SH-SY5Y (cell line): ENCODE results near the gene CDH4.
A peak's percentile ranks its signal among the peaks of the same experiment; 100 is the strongest.

ENCODE experiments used
- GATA2 ChIP-seq: IDR thresholded peaks from 2 replicates; pipeline ENCODE4 v1.6.1; 2011; ENCODE audit warnings: mild to moderate bottlenecking, low read depth, low read length
- GATA3 ChIP-seq: IDR thresholded peaks from 2 replicates; pipeline ENCODE4 v1.6.1; 2011; ENCODE audit warnings: low read depth, mild to moderate bottlenecking, low read length, moderate library complexity

The CDH4 gene

GRCh38 chr20:61570646-61571195, 318.7 kb downstream of the CDH4 start:
- TF ChIP-seq GATA2 = no peak
- TF ChIP-seq GATA3 = no peak

- TF ChIP-seq GATA3 (no peak), GATA2 (no peak)
Measured at GRCh38 chr20:61571221-61571620, 319.2 kb downstream of the CDH4 start.

- no peak for TF ChIP-seq GATA2
- no peak for TF ChIP-seq GATA3
Measured at GRCh38 chr20:61571916-61572711, 320.1 kb downstream of the CDH4 start.

GRCh38 chr20:61572789-61573188, 320.7 kb downstream of the CDH4 start:
- TF ChIP-seq GATA3 (no peak), GATA2 (no peak)

GRCh38 chr20:61573415-61574305, 321.6 kb downstream of the CDH4 start:
- TF ChIP-seq GATA3 (peak; percentile 79), GATA2 (peak; percentile 99)

- TF ChIP-seq GATA3 (no peak), GATA2 (no peak)
Measured at GRCh38 chr20:61575151-61575937, 323.3 kb downstream of the CDH4 start.

GRCh38 chr20:61576372-61576771, 324.3 kb downstream of the CDH4 start:
- TF ChIP-seq GATA3 (no peak), GATA2 (no peak)

- TF ChIP-seq GATA2 (no peak), GATA3 (no peak)
Measured at GRCh38 chr20:61577065-61577464, 325.0 kb downstream of the CDH4 start.

- TF ChIP-seq GATA2 = no peak
- no peak for TF ChIP-seq GATA3
Measured at GRCh38 chr20:61579908-61580307, 327.8 kb downstream of the CDH4 start.

GRCh38 chr20:61580958-61581824, 329.1 kb downstream of the CDH4 start:
- TF ChIP-seq GATA2 = no peak
- TF ChIP-seq GATA3 = no peak

- TF ChIP-seq GATA3 (no peak), GATA2 (no peak)
Measured at GRCh38 chr20:61581825-61582188, 329.7 kb downstream of the CDH4 start.

- TF ChIP-seq GATA3 (no peak), GATA2 (no peak)
Measured at GRCh38 chr20:61582196-61582923, 330.3 kb downstream of the CDH4 start.

- TF ChIP-seq GATA3 (no peak), GATA2 (no peak)
Measured at GRCh38 chr20:61583356-61583755, 331.3 kb downstream of the CDH4 start.
